Stimulated activated CD4-positive, alpha-beta T cell treated with anti-CD3 and anti-CD28 coated beads, Interleukin-12 subunit alpha, Interleukin-12 subunit beta, amount 100 ng/mL, for 24 hours (primary cell): Measurements from ENCODE around the gene SMKR1.
"Not testable (repeated sequence)": the region's sequence is repeated elsewhere in the genome, so short reads cannot be mapped to it uniquely, and the experiment has no call there.

Source experiments
- DNase-seq, 2 experiments: peaks; one replicate each; pipeline ENCODE4 v3.0.0-alpha.2; 2020; ENCODE audit warnings: low read depth in 2 of 2

Gene SMKR1

GRCh38 chr7:129525225-129525862 lies 23.0 kb downstream of the SMKR1 start:
- no peak for DNase-seq

- no peak for DNase-seq
These were observed 27.3 kb downstream of the SMKR1 start for GRCh38 chr7:129529643-129530042.

- DNase-seq: peak; percentile 27 to 40
These were observed 28.6 kb downstream of the SMKR1 start for GRCh38 chr7:129530795-129531391.

GRCh38 chr7:129531721-129532120 lies 29.4 kb downstream of the SMKR1 start:
- DNase-seq: no peak

GRCh38 chr7:129532375-129532774 lies 30.0 kb downstream of the SMKR1 start:
- DNase-seq: no peak

- not testable (repeated sequence) for DNase-seq
These were observed 32.4 kb downstream of the SMKR1 start for GRCh38 chr7:129534558-129535274.

- no peak for DNase-seq
These were observed 33.6 kb downstream of the SMKR1 start for GRCh38 chr7:129535896-129536295.

- no peak for DNase-seq
These were observed 34.0 kb downstream of the SMKR1 start for GRCh38 chr7:129536323-129536722.

GRCh38 chr7:129538790-129539189 lies 36.5 kb downstream of the SMKR1 start:
- DNase-seq: no peak

- no peak for DNase-seq
These were observed 38.0 kb downstream of the SMKR1 start for GRCh38 chr7:129540340-129540739.

GRCh38 chr7:129544700-129545099 lies 42.4 kb downstream of the SMKR1 start:
- no peak for DNase-seq

- no peak for DNase-seq
These were observed 48.5 kb downstream of the SMKR1 start for GRCh38 chr7:129550693-129551360.

- DNase-seq: peak; percentile 10 to 22
These were observed 51.6 kb downstream of the SMKR1 start for GRCh38 chr7:129553899-129554461.

- no peak for DNase-seq
These were observed 54.3 kb downstream of the SMKR1 start for GRCh38 chr7:129556607-129557133.

GRCh38 chr7:129557686-129558481 lies 55.6 kb downstream of the SMKR1 start:
- no peak for DNase-seq

GRCh38 chr7:129559564-129559963 lies 57.2 kb downstream of the SMKR1 start:
- DNase-seq: no peak

- no peak for DNase-seq
These were observed 58.5 kb downstream of the SMKR1 start for GRCh38 chr7:129560831-129561230.

- DNase-seq: no peak
These were observed 59.5 kb downstream of the SMKR1 start for GRCh38 chr7:129561677-129562359.
